ENCODE results near the gene CDC25A.
"Not testable (repeated sequence)": the region's sequence is repeated elsewhere in the genome, so short reads cannot be mapped to it uniquely, and the experiment has no call there.

The CDC25A gene

GRCh38 chr3:48119505-48120193, 68.6 kb downstream of the CDC25A start:
- DNase-seq: no peak
- peaks cover 0 to 3% of the 10 kb centered on the region in 2 donors for H3K4me1 Mint-ChIP-seq
- no peaks in the 10 kb centered on the region for H3K27me3 Mint-ChIP-seq
- no peak overlapping the region for H3K27ac Mint-ChIP-seq
- no peaks in the 10 kb centered on the region for H3K36me3 Mint-ChIP-seq
- no peak overlapping the region for H3K4me3 Mint-ChIP-seq
- no peaks in the 10 kb centered on the region for H3K9me3 Mint-ChIP-seq
- no peak for ATAC-seq (replicated peaks)

GRCh38 chr3:48118928-48119327, 69.3 kb downstream of the CDC25A start:
- Mint-ChIP-seq H3K27ac (no peak overlapping the region), H3K27me3 (no peaks in the 10 kb centered on the region), H3K36me3 (no peaks in the 10 kb centered on the region), H3K4me3 (no peak overlapping the region), H3K4me1 (peaks cover 0 to 5% of the 10 kb centered on the region in 2 donors), H3K9me3 (no peaks in the 10 kb centered on the region)
- DNase-seq (no peak), ATAC-seq (replicated peaks) (no peak)

- ATAC-seq (replicated peaks) (no peak), DNase-seq (no peak)
- no peaks in the 10 kb centered on the region for H3K27me3 Mint-ChIP-seq
- H3K27ac Mint-ChIP-seq: no peak overlapping the region
- no peaks in the 10 kb centered on the region for H3K9me3 Mint-ChIP-seq
- peaks cover 0 to 6% of the 10 kb centered on the region in 2 donors for H3K4me1 Mint-ChIP-seq
- H3K36me3 Mint-ChIP-seq: no peaks in the 10 kb centered on the region
- H3K4me3 Mint-ChIP-seq: no peak overlapping the region
These were observed 69.9 kb downstream of the CDC25A start for GRCh38 chr3:48118322-48118721.

- H3K27me3 Mint-ChIP-seq: no peaks in the 10 kb centered on the region
- H3K4me1 Mint-ChIP-seq: peaks cover 5 to 19% of the 10 kb centered on the region in 2 donors
- no peaks in the 10 kb centered on the region for H3K36me3 Mint-ChIP-seq
- ATAC-seq (replicated peaks) (peak; percentile 57 to 58), DNase-seq (no peak)
- H3K27ac Mint-ChIP-seq: peak overlapping the region; percentile 28
- no peaks in the 10 kb centered on the region for H3K9me3 Mint-ChIP-seq
- H3K4me3 Mint-ChIP-seq: peak overlapping the region; percentile 40 to 58
These were observed 75.4 kb downstream of the CDC25A start for GRCh38 chr3:48112813-48113212.

- H3K36me3 Mint-ChIP-seq, H3K27me3 Mint-ChIP-seq, H3K9me3 Mint-ChIP-seq: not testable (repeated sequence)
- ATAC-seq (replicated peaks): peak; percentile 99
- peak; percentile 63 for DNase-seq
- peaks cover 5 to 19% of the 10 kb centered on the region in 2 donors for H3K4me1 Mint-ChIP-seq
- H3K4me3 Mint-ChIP-seq: peak overlapping the region; percentile 40 to 58
- H3K27ac Mint-ChIP-seq: peak overlapping the region; percentile 28
These were observed 76.0 kb downstream of the CDC25A start for GRCh38 chr3:48112108-48112791.

GRCh38 chr3:48110463-48110862, 77.8 kb downstream of the CDC25A start:
- Mint-ChIP-seq H3K4me3 (no peak overlapping the region), H3K4me1 (peaks cover 5 to 19% of the 10 kb centered on the region in 2 donors), H3K9me3 (no peaks in the 10 kb centered on the region), H3K36me3 (no peaks in the 10 kb centered on the region), H3K27me3 (no peaks in the 10 kb centered on the region), H3K27ac (no peak overlapping the region)
- DNase-seq (no peak), ATAC-seq (replicated peaks) (no peak)

GRCh38 chr3:48107227-48107626, 81.0 kb downstream of the CDC25A start:
- H3K36me3 Mint-ChIP-seq: no peaks in the 10 kb centered on the region
- no peaks in the 10 kb centered on the region for H3K9me3 Mint-ChIP-seq
- DNase-seq (no peak), ATAC-seq (replicated peaks) (no peak)
- H3K4me1 Mint-ChIP-seq: peaks cover 0 to 3% of the 10 kb centered on the region in 2 donors
- H3K4me3 Mint-ChIP-seq: no peak overlapping the region
- no peak overlapping the region for H3K27ac Mint-ChIP-seq
- no peaks in the 10 kb centered on the region for H3K27me3 Mint-ChIP-seq
